ENCODE data around the gene ARSI. TPM values are rescaled to one million over a fixed set of nuclear protein-coding genes. Genes with fewer than 3 reads are reported as not detected.

ARSI gene
- total and polyA plus RNA-seq, 2 of the 13 experiments (the other 11 are each of a cell fraction or from before 2014, with no cell fraction given), result 4.2 to 33.9 TPM

DNA sequence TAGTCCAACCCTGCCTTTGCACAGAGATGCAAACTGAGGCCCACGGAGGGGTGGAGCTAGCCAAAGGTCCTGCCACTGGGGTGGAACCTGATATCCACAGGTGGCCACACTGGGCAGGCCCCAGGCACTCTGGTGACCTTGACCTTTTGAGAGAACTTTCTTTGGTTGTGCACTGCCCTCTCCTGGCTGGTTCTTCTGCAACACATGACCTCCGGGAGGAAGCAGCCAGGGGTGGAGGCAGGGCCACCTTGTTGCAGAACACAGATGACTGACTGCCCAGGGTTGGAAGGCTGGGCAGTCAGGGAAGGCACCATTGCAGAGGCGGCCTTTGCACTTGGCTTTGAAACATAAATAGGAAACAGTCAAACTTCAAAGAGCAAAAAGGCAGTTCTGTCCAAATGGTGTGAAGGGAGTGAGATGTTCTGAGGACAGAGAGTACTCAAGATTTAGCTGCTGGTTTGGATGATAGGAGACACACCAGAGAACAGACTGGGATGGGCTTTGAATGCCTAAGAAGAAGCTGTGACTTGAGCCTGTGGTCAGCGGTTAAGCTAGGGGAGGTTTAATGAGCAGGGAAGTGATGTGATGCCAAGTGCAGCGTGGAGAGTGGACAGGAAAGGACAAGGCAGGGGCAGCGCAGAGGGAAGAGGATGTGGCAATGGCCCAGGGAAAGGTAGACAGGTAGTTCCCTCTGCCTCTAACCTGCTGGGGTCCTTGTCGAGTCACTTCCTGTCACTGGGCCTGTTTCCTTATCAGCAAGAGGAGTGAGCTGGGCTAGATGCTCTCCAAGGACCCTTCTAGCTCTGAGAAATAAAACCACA lies 48.0 kb upstream of the ARSI start (continued):
- TF ChIP-seq ZBTB4 (CRISPR knock-in tag; IDR thresholded peaks at IDR 0.05; ENCODE audit: borderline replicate concordance), result no peak
- TF ChIP-seq, protein P1, sequence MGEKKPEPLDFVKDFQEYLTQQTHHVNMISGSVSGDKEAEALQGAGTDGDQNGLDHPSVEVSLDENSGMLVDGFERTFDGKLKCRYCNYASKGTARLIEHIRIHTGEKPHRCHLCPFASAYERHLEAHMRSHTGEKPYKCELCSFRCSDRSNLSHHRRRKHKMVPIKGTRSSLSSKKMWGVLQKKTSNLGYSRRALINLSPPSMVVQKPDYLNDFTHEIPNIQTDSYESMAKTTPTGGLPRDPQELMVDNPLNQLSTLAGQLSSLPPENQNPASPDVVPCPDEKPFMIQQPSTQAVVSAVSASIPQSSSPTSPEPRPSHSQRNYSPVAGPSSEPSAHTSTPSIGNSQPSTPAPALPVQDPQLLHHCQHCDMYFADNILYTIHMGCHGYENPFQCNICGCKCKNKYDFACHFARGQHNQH (CRISPR knock-in tag; IDR thresholded peaks at IDR 0.05), result peak; percentile 56; the same call in 1 of the 2 replicates
- TF ChIP-seq, protein P2, sequence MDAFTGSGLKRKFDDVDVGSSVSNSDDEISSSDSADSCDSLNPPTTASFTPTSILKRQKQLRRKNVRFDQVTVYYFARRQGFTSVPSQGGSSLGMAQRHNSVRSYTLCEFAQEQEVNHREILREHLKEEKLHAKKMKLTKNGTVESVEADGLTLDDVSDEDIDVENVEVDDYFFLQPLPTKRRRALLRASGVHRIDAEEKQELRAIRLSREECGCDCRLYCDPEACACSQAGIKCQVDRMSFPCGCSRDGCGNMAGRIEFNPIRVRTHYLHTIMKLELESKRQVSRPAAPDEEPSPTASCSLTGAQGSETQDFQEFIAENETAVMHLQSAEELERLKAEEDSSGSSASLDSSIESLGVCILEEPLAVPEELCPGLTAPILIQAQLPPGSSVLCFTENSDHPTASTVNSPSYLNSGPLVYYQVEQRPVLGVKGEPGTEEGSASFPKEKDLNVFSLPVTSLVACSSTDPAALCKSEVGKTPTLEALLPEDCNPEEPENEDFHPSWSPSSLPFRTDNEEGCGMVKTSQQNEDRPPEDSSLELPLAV (CRISPR knock-in tag; conservative IDR thresholded peaks at IDR 0.05; ENCODE audit: low read depth), result no peak
- no peak for TF ChIP-seq ZNF17 (CRISPR knock-in tag; IDR thresholded peaks at IDR 0.05)
- TF ChIP-seq ARID5B (CRISPR knock-in tag; IDR thresholded peaks at IDR 0.05), result peak; percentile 82
- peak; percentile 96 for TF ChIP-seq ZNF564 (CRISPR knock-in tag; IDR thresholded peaks at IDR 0.05)
- no peak for TF ChIP-seq NR0B2 (CRISPR knock-in tag; IDR thresholded peaks at IDR 0.05)
- TF ChIP-seq PLRG1 (conservative IDR thresholded peaks at IDR 0.05), result no peak
- no peak for TF ChIP-seq POLR2AphosphoS2 (IDR thresholded peaks at IDR 0.05; ENCODE audit: low read depth, low read length)
- TF ChIP-seq, protein P3, sequence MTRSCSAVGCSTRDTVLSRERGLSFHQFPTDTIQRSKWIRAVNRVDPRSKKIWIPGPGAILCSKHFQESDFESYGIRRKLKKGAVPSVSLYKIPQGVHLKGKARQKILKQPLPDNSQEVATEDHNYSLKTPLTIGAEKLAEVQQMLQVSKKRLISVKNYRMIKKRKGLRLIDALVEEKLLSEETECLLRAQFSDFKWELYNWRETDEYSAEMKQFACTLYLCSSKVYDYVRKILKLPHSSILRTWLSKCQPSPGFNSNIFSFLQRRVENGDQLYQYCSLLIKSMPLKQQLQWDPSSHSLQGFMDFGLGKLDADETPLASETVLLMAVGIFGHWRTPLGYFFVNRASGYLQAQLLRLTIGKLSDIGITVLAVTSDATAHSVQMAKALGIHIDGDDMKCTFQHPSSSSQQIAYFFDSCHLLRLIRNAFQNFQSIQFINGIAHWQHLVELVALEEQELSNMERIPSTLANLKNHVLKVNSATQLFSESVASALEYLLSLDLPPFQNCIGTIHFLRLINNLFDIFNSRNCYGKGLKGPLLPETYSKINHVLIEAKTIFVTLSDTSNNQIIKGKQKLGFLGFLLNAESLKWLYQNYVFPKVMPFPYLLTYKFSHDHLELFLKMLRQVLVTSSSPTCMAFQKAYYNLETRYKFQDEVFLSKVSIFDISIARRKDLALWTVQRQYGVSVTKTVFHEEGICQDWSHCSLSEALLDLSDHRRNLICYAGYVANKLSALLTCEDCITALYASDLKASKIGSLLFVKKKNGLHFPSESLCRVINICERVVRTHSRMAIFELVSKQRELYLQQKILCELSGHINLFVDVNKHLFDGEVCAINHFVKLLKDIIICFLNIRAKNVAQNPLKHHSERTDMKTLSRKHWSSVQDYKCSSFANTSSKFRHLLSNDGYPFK (CRISPR knock-in tag; IDR thresholded peaks at IDR 0.05; ENCODE audit: borderline replicate concordance), result peak; percentile 64; the same call in 1 of the 2 replicates
- TF ChIP-seq WIZ (CRISPR knock-in tag; IDR thresholded peaks at IDR 0.05), result 0 out of 2 replicates have a peak, but pooled peaks have one; percentile 14
- TF ChIP-seq HOMEZ (CRISPR knock-in tag; IDR thresholded peaks at IDR 0.05; ENCODE audit: low read depth), result peak; percentile 30; the same call in 1 of the 2 replicates
